ENCODE measurements around the gene CRIP1.

Gene CRIP1

GRCh38 chr14:105519946-105520698 is 33.4 kb downstream of the CRIP1 start:
- DNase-seq: no peak

DNA sequence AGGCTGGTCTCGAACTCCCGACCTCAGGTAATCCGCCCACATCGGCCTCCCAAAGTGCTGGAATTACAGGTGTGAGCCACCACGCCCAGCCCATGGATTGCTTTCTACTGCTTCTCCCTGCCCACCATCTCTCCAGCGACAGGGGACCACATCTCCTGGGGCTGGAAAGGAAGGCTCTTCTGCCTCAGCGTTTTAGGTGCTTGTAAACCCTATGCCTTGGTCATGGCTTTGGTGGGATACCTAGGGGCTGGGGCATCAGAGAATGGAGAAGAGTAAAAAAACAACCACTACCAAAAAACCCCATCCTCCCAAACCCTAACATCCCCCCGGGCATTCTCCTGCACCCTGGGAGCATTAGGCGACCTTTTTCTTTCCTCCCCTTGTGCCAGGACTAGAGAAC is 38.6 kb downstream of the CRIP1 start:
- no peak for DNase-seq

GRCh38 chr14:105525861-105526775 is 39.4 kb downstream of the CRIP1 start, which contains the start of gene TMEM121:
TMEM121 (plus strand) TSS chr14:105526583; CDS start chr14:105528835, 2,252 bp downstream.
- peak in 2 of 5 experiments; percentile 28 to 30 for DNase-seq

- DNase-seq: no peak
These were observed 40.2 kb downstream of the CRIP1 start for GRCh38 chr14:105526776-105527380.

- no peak for DNase-seq
These were observed 40.7 kb downstream of the CRIP1 start for GRCh38 chr14:105527381-105527825.

- DNase-seq: peak; percentile 60 to 79 (median 72)
These were observed 41.3 kb downstream of the CRIP1 start for GRCh38 chr14:105527826-105528585.

DNA sequence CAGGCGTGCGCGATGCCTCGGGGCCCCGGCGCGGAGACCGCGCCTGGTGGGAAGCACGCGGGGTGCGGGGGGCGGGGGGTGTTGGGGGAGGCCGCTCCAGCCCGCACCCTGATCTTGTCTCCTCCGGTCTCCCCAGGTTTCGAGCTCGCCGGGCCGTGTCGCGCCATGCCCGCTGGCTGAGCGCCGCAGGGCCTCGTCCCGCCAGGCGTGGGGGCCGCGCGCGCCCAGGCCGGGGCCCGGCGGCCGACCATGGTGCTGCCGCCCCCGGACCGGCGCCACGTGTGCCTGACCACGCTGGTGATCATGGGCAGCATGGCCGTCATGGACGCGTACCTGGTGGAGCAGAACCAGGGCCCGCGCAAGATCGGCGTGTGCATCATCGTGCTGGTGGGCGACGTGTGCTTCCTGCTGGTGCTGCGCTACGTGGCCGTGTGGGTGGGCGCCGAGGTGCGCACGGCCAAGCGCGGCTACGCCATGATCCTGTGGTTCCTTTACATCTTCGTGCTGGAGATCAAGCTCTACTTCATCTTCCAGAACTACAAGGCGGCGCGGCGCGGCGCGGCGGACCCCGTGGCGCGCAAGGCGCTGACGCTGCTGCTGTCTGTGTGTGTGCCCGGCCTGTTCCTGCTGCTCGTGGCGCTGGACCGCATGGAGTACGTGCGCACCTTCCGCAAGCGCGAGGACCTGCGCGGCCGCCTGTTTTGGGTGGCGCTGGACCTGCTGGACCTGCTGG is 42.1 kb downstream of the CRIP1 start:
- DNase-seq: peak in 2 of 5 experiments; percentile 42 to 56

- DNase-seq: peak in 1 of 5 experiments; percentile 43
These were observed 42.6 kb downstream of the CRIP1 start for GRCh38 chr14:105529319-105529568.

GRCh38 chr14:105529569-105530284 is 43.0 kb downstream of the CRIP1 start:
- DNase-seq: peak in 1 of 5 experiments; percentile 33

DNA sequence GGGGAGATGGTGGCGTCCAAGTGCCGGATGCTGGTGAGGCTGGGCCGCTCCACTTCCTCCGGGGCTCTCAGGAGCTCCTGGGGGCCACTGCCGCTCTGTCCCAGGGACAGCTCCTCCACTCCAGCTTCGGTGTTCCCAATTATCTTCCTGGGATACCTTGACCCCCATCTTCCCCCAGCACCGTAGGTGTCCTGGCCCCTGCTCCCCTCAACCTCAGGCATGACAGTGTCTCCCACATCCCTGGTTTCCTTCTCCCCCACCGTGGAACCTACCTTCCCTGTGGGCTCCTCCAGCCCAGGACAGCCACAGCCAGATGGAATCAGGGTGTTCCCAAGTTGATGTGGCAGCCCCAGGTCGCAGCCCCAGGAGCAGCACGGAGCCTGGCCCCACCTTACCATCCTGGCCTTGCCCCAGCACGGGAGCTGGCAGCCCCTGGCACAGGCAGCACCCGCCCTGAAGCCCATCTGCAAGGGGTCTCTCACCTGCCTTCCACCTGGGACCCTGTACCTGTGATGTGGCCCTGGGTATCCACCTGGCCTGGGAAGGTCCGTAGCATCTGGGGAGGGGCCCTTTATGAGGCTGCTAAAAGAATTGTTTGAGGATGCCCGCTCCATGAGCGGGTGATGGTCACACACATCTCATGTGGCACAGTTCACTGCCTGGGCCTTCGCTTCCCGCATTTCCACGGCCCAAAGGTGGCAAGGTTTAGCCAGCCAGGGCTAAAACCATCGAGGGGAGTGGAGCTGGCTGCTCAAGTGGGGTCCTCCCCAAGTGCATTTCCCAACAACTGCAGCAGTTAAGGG is 43.8 kb downstream of the CRIP1 start:
- DNase-seq: peak in 1 of 5 experiments; percentile 28

GRCh38 chr14:105531088-105531893 is 44.6 kb downstream of the CRIP1 start:
- DNase-seq: no peak

GRCh38 chr14:105531894-105532623 is 45.4 kb downstream of the CRIP1 start:
- DNase-seq: no peak

GRCh38 chr14:105532735-105533141 is 46.1 kb downstream of the CRIP1 start:
- no peak for DNase-seq

GRCh38 chr14:105533391-105533790 is 46.7 kb downstream of the CRIP1 start:
- no peak for DNase-seq

GRCh38 chr14:105533811-105534498 is 47.3 kb downstream of the CRIP1 start:
- no peak for DNase-seq

- DNase-seq: no peak
These were observed 47.9 kb downstream of the CRIP1 start for GRCh38 chr14:105534586-105534985.

- no peak for DNase-seq
These were observed 49.4 kb downstream of the CRIP1 start for GRCh38 chr14:105536051-105536450.

Data from T-helper 2 cell (primary cell).